D341Med (cell line): ENCODE results near the gene PPP1CA.
A peak's percentile ranks its signal among the peaks of the same experiment; 100 is the strongest.

Source experiments
- DNase-seq: peaks from one replicate; pipeline ENCODE4 v3.0.0; 2012; ENCODE audit warnings: low spot score

PPP1CA gene

GRCh38 chr11:67401495-67402191 is at the start of gene PPP1CA:
Gene PPP1CA (minus strand): TSS chr11:67401858. CDS start chr11:67401782, 76 bp downstream.
- DNase-seq = peak; percentile 100

GRCh38 chr11:67450796-67451657 is 49.4 kb upstream of the PPP1CA start:
- DNase-seq = no peak

- DNase-seq = no peak
Observed at GRCh38 chr11:67449116-67449844, 47.6 kb upstream of the PPP1CA start.

- no peak for DNase-seq
Observed at GRCh38 chr11:67448220-67448609, 46.6 kb upstream of the PPP1CA start.

- no peak for DNase-seq
Observed at GRCh38 chr11:67445515-67445914, 43.9 kb upstream of the PPP1CA start.

GRCh38 chr11:67442504-67443404 is 41.1 kb upstream of the PPP1CA start:
- no peak for DNase-seq

GRCh38 chr11:67441731-67442351 is 40.2 kb upstream of the PPP1CA start:
- DNase-seq = no peak

- no peak for DNase-seq
Observed at GRCh38 chr11:67441098-67441563, 39.5 kb upstream of the PPP1CA start.

GRCh38 chr11:67440229-67441097 is 38.8 kb upstream of the PPP1CA start:
- no peak for DNase-seq

- peak; percentile 58 for DNase-seq
Observed at GRCh38 chr11:67439321-67440228, 37.9 kb upstream of the PPP1CA start.

- no peak for DNase-seq
Observed at GRCh38 chr11:67438158-67438902, 36.7 kb upstream of the PPP1CA start.

- DNase-seq = no peak
Observed at GRCh38 chr11:67437809-67438157, 36.1 kb upstream of the PPP1CA start.

- no peak for DNase-seq
Observed at GRCh38 chr11:67437082-67437808, 35.6 kb upstream of the PPP1CA start, which contains the start of gene PTPRCAP. Gene PTPRCAP (minus strand): TSS chr11:67437682. CDS start chr11:67437619, 63 bp downstream.

GRCh38 chr11:67436459-67437081 is 34.9 kb upstream of the PPP1CA start:
- no peak for DNase-seq

GRCh38 chr11:67435727-67436458 is 34.2 kb upstream of the PPP1CA start:
- no peak for DNase-seq

GRCh38 chr11:67435031-67435726 is 33.5 kb upstream of the PPP1CA start:
- DNase-seq = no peak
